ENCODE measurements around the gene TNNI2.
"Not testable (repeated sequence)": the region's sequence is repeated elsewhere in the genome, so short reads cannot be mapped to it uniquely, and the experiment has no call there.

TNNI2 gene

GRCh38 chr11:1875851-1876301, 37.1 kb downstream of the TNNI2 start:
- not testable (repeated sequence) for DNase-seq

- DNase-seq, result no peak
Measured at GRCh38 chr11:1876361-1877063, 37.7 kb downstream of the TNNI2 start.

GRCh38 chr11:1877211-1878136, 38.7 kb downstream of the TNNI2 start:
- no peak for DNase-seq

GRCh38 chr11:1878137-1879031, 39.6 kb downstream of the TNNI2 start:
- no peak for DNase-seq

- no peak for DNase-seq
Measured at GRCh38 chr11:1879342-1879940, 40.7 kb downstream of the TNNI2 start.

- no peak for DNase-seq
Measured at GRCh38 chr11:1879941-1880720, 41.4 kb downstream of the TNNI2 start.

- no peak for DNase-seq
Measured at GRCh38 chr11:1880746-1881441, 42.1 kb downstream of the TNNI2 start.

GRCh38 chr11:1881442-1882264, 42.9 kb downstream of the TNNI2 start:
- no peak for DNase-seq

- DNase-seq, result peak; percentile 73 to 82
Measured at GRCh38 chr11:1882265-1883238, 43.8 kb downstream of the TNNI2 start.

GRCh38 chr11:1883346-1884302, 44.8 kb downstream of the TNNI2 start:
- DNase-seq, result no peak

- no peak for DNase-seq
Measured at GRCh38 chr11:1884303-1884700, 45.5 kb downstream of the TNNI2 start.

GRCh38 chr11:1886551-1886950, 47.8 kb downstream of the TNNI2 start:
- DNase-seq, result not testable (repeated sequence)

- DNase-seq, result no peak
Measured at GRCh38 chr11:1887451-1888346, 48.9 kb downstream of the TNNI2 start.

GRCh38 chr11:1888347-1888753, 49.6 kb downstream of the TNNI2 start:
- no peak for DNase-seq

GRCh38 chr11:1888811-1889210, 50.0 kb downstream of the TNNI2 start:
- no peak for DNase-seq

- DNase-seq, result peak; percentile 71 to 83
Measured at GRCh38 chr11:1889224-1889930, 50.6 kb downstream of the TNNI2 start.
